SK-N-SH (cell line): ENCODE measurements around the gene SYNE2. TPM values are rescaled to one million over a fixed set of nuclear protein-coding genes. Genes with fewer than 3 reads are reported as not detected.
"Not testable (repeated sequence)": the region's sequence is repeated elsewhere in the genome, so short reads cannot be mapped to it uniquely, and the experiment has no call there.

Experiments
- CTCF ChIA-PET: fragments of 300-600, 350-600 bp; formaldehyde crosslinking; extraction: SDS; loops from one replicate; lab custom pipeline; 2021; lab: Yijun Ruan, JAX
- POLR2A ChIA-PET: fragments of 350-600 bp; sonication (Branson Sonifier 250); formaldehyde crosslinking; extraction: SDS; loops from one replicate; lab custom pipeline; 2020; ENCODE audit warnings: antibody characterized with exemption, inconsistent platforms; lab: Yijun Ruan, JAX
- DNase-seq: peaks from one replicate; pipeline ENCODE4 v3.0.0; 2012
- H2AFZ ChIP-seq: fragments of 200-600 bp; sonication (generic); 2 replicates; pipeline ENCODE4 v1.8.1; 2016; ENCODE audit warnings: antibody characterized with exemption, mild to moderate bottlenecking, low read depth
- H3F3A ChIP-seq: fragments of 200-600 bp; sonication (generic); replicated peaks from 2 replicates; pipeline ENCODE3; 2016; ENCODE audit warnings: antibody characterized with exemption, mild to moderate bottlenecking; ENCODE audit not compliant: insufficient read depth
- H3K27ac ChIP-seq, 2 experiments: fragments of 200-500 bp in 1 of 2; fragments of 200-600 bp in 1 of 2; sonication (Bioruptor generic) in 1 of 2; sonication (generic), shearing (Covaris generic) in 1 of 2; 2 replicates each; pipeline versions ENCODE4 v1.5.1 to v1.6.1; 2014 to 2016; ENCODE audit warnings: low read depth in 2 of 2, inconsistent platforms in 1 of 2, low read length in 1 of 2, mild to moderate bottlenecking in 1 of 2, mixed read lengths in 1 of 2
- H3K27me3 ChIP-seq: fragments of 200-600 bp; sonication (generic), shearing (Covaris generic); 2 replicates; pipeline ENCODE4 v1.6.1; 2016; ENCODE audit warnings: mixed run types; ENCODE audit not compliant: insufficient read depth
- H3K36me3 ChIP-seq, 2 experiments: fragments of 200-500 bp in 1 of 2; fragments of 200-600 bp in 1 of 2; sonication (Bioruptor generic) in 1 of 2; sonication (generic) in 1 of 2; replicated peaks in 1 of 2; 2 replicates each; pipeline versions ENCODE3 to v1.5.1; 2014 to 2016; ENCODE audit warnings: low read length in 1 of 2, mild to moderate bottlenecking in 1 of 2; ENCODE audit not compliant: insufficient read depth in 2 of 2, control insufficient read depth in 1 of 2
- H3K4me1 ChIP-seq, 2 experiments: fragments of 200-500 bp in 1 of 2; fragments of 200-600 bp in 1 of 2; sonication (Bioruptor generic) in 1 of 2; sonication (generic), shearing (Covaris generic) in 1 of 2; 2 replicates each; pipeline versions ENCODE4 v1.5.1 to v1.6.1; 2014 to 2016; ENCODE audit warnings: low read depth in 1 of 2, low read length in 1 of 2, mixed run types in 1 of 2; ENCODE audit not compliant: insufficient read depth in 2 of 2, control insufficient read depth in 1 of 2
- H3K4me2 ChIP-seq: fragments of 200-600 bp; sonication (generic), shearing (Covaris generic); 2 replicates; pipeline ENCODE4 v1.6.1; 2017; ENCODE audit warnings: mixed run types
- H3K4me3 ChIP-seq, 2 experiments: fragments of 200-500 bp in 1 of 2; fragments of 200-600 bp in 1 of 2; sonication (Bioruptor generic) in 1 of 2; sonication (generic), shearing (Covaris generic) in 1 of 2; 2 replicates each; pipeline versions ENCODE4 v1.5.1 to v1.8.1; 2014 to 2016; ENCODE audit warnings: low read depth in 2 of 2, inconsistent platforms in 1 of 2, low read length in 1 of 2, mild to moderate bottlenecking in 1 of 2, mixed read lengths in 1 of 2, moderate library complexity in 1 of 2
- H3K79me2 ChIP-seq: fragments of 200-600 bp; sonication (generic); 2 replicates; pipeline ENCODE4 v1.8.1; 2017; ENCODE audit warnings: mild to moderate bottlenecking; ENCODE audit not compliant: insufficient read depth
- H3K9ac ChIP-seq: fragments of 200-600 bp; sonication (generic); 2 replicates; pipeline ENCODE4 v1.6.1; 2017; ENCODE audit warnings: mixed run types
- H3K9me2 ChIP-seq: fragments of 200-600 bp; sonication (generic); 2 replicates; pipeline ENCODE4 v1.6.1; 2017; ENCODE audit warnings: mixed run types
- H3K9me3 ChIP-seq: fragments of 200-600 bp; sonication (generic); 2 replicates; pipeline ENCODE4 v1.6.1; 2017; ENCODE audit warnings: mixed run types, mild to moderate bottlenecking, moderate library complexity
- H4K20me1 ChIP-seq: fragments of 200-600 bp; sonication (generic); 2 replicates; pipeline ENCODE4 v1.6.1; 2017; ENCODE audit warnings: mild to moderate bottlenecking, mixed run types; ENCODE audit not compliant: insufficient read depth
- ELF1 ChIP-seq: IDR thresholded peaks from 2 replicates; pipeline ENCODE4 v1.4.0; 2012
- EZH2phosphoT487 ChIP-seq: fragments of 200-600 bp; sonication (generic); IDR thresholded peaks from 2 replicates; pipeline ENCODE4 v1.6.1; 2017; ENCODE audit warnings: low read depth, mixed run types, mild to moderate bottlenecking, antibody characterized with exemption, moderate library complexity, borderline replicate concordance
- FOSL2 ChIP-seq: IDR thresholded peaks from 2 replicates; pipeline ENCODE4 v1.4.0; 2012; ENCODE audit warnings: low read depth, mild to moderate bottlenecking, moderate library complexity, borderline replicate concordance
- MXI1 ChIP-seq: IDR thresholded peaks from 2 replicates; pipeline ENCODE4 v1.6.1; 2012; ENCODE audit warnings: mild to moderate bottlenecking, low read depth, low read length, improper control_type of control experiment
- NFIC ChIP-seq: IDR thresholded peaks from 2 replicates; pipeline ENCODE4 v1.4.0; 2012; ENCODE audit warnings: borderline replicate concordance
- POLR2AphosphoS5 ChIP-seq: IDR thresholded peaks from 2 replicates; pipeline ENCODE4 v1.6.1; 2012; ENCODE audit warnings: low read depth, low read length
- RAD21 ChIP-seq: IDR thresholded peaks from 2 replicates; pipeline ENCODE4 v1.6.1; 2012; ENCODE audit warnings: mild to moderate bottlenecking, low read length
- RXRA ChIP-seq: IDR thresholded peaks from 2 replicates; pipeline ENCODE4 v1.4.0; 2012; ENCODE audit warnings: low read depth, mild to moderate bottlenecking, borderline replicate concordance
- SIN3A ChIP-seq: IDR thresholded peaks from 2 replicates; pipeline ENCODE4 v1.6.1; 2012; ENCODE audit warnings: low read depth, mild to moderate bottlenecking, low read length, moderate library complexity, borderline replicate concordance
- SMC3 ChIP-seq: IDR thresholded peaks from 2 replicates; pipeline ENCODE4 v1.6.1; 2012; ENCODE audit warnings: low read depth, low read length, improper control_type of control experiment
- TCF12 ChIP-seq: IDR thresholded peaks from 2 replicates; pipeline ENCODE4 v1.4.0; 2012
- TEAD4 ChIP-seq: IDR thresholded peaks from 2 replicates; pipeline ENCODE4 v1.4.0; 2012; ENCODE audit warnings: mild to moderate bottlenecking, borderline replicate concordance; ENCODE audit not compliant: insufficient read depth
- WGBS: methylation state at CpG from one replicate; pipeline ENCODE4 v1.1.6; 2017; ENCODE audit warnings: low lambda C conversion rate; 5-methylcytosine and 5-hydroxymethylcytosine counted together
- polyA plus RNA-seq, 3 experiments: library from polyadenylated mRNA; depleted of rRNA; stranded (reverse); fragments of >200 nt; gene quantifications; 2 replicates each; pipeline ENCODE4 v1.2.3, GENCODE V29; 2012
- TF ChIP-seq, protein P1 (sequence below): fragments of 200-600 bp; sonication (generic); IDR thresholded peaks from 2 replicates; pipeline ENCODE4 v1.6.1; 2017; ENCODE audit warnings: antibody characterized with exemption, mild to moderate bottlenecking, moderate library complexity
- TF ChIP-seq, protein P2 (sequence below): fragments of 150-350 bp; IDR thresholded peaks from 2 replicates; pipeline ENCODE4 v1.6.1; 2016; ENCODE audit warnings: mild to moderate bottlenecking, low read depth, low read length
- TF ChIP-seq, protein P3 (sequence below): IDR thresholded peaks from 2 replicates; pipeline ENCODE4 v1.4.0; 2012; ENCODE audit warnings: low read depth, borderline replicate concordance
- TF ChIP-seq, protein P4 (sequence below): IDR thresholded peaks from 2 replicates; pipeline ENCODE4 v1.4.0; 2012; ENCODE audit warnings: low read depth

The SYNE2 gene
- polyA plus RNA-seq, 1 of the 3 experiments (the other 2 are of a cell fraction) = 7.1 TPM

DNA sequence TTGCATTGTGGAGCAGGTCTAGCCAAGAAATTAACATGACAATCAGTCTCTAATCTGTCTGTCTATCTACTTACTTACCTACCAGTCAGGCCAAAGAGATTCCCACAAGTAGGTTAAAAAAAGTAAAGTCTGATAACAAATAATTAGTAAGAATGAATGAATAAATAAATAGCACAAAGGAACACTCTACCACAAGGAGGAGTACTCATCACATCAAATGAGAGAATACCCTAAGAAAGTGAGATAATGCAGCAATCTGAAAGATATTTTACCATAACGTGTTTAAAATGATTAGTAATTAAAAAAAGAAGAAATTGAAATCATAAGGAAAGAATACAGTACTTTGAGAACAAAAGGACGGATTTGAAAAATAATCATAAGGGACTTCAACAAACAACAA, 187.2 kb downstream of the SYNE2 start:
- no peak overlapping the region for H2AFZ ChIP-seq
- H3K79me2 ChIP-seq = no peaks in the 10 kb centered on the region
- TF ChIP-seq FOSL2 (no peak), ELF1 (no peak), SIN3A (no peak), TCF12 (no peak), POLR2AphosphoS5 (no peak), SMC3 (peak; percentile 28; the same call in 1 of the 2 replicates), NFIC (no peak), EZH2phosphoT487 (no peak), RXRA (no peak), TEAD4 (no peak), MXI1 (no peak), RAD21 (peak; percentile 35; the same call in 1 of the 2 replicates)
- TF ChIP-seq, protein P1, sequence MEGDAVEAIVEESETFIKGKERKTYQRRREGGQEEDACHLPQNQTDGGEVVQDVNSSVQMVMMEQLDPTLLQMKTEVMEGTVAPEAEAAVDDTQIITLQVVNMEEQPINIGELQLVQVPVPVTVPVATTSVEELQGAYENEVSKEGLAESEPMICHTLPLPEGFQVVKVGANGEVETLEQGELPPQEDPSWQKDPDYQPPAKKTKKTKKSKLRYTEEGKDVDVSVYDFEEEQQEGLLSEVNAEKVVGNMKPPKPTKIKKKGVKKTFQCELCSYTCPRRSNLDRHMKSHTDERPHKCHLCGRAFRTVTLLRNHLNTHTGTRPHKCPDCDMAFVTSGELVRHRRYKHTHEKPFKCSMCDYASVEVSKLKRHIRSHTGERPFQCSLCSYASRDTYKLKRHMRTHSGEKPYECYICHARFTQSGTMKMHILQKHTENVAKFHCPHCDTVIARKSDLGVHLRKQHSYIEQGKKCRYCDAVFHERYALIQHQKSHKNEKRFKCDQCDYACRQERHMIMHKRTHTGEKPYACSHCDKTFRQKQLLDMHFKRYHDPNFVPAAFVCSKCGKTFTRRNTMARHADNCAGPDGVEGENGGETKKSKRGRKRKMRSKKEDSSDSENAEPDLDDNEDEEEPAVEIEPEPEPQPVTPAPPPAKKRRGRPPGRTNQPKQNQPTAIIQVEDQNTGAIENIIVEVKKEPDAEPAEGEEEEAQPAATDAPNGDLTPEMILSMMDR = peak; percentile 54
- TF ChIP-seq, protein P2, sequence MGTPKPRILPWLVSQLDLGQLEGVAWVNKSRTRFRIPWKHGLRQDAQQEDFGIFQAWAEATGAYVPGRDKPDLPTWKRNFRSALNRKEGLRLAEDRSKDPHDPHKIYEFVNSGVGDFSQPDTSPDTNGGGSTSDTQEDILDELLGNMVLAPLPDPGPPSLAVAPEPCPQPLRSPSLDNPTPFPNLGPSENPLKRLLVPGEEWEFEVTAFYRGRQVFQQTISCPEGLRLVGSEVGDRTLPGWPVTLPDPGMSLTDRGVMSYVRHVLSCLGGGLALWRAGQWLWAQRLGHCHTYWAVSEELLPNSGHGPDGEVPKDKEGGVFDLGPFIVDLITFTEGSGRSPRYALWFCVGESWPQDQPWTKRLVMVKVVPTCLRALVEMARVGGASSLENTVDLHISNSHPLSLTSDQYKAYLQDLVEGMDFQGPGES = no peak
- TF ChIP-seq, protein P3, sequence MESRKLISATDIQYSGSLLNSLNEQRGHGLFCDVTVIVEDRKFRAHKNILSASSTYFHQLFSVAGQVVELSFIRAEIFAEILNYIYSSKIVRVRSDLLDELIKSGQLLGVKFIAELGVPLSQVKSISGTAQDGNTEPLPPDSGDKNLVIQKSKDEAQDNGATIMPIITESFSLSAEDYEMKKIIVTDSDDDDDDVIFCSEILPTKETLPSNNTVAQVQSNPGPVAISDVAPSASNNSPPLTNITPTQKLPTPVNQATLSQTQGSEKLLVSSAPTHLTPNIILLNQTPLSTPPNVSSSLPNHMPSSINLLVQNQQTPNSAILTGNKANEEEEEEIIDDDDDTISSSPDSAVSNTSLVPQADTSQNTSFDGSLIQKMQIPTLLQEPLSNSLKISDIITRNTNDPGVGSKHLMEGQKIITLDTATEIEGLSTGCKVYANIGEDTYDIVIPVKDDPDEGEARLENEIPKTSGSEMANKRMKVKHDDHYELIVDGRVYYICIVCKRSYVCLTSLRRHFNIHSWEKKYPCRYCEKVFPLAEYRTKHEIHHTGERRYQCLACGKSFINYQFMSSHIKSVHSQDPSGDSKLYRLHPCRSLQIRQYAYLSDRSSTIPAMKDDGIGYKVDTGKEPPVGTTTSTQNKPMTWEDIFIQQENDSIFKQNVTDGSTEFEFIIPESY = no peak
- TF ChIP-seq, protein P4, sequence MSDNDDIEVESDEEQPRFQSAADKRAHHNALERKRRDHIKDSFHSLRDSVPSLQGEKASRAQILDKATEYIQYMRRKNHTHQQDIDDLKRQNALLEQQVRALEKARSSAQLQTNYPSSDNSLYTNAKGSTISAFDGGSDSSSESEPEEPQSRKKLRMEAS = no peak
- ChIA-PET POLR2A (no interaction called here), CTCF (no interaction called here)
- H3K9me3 ChIP-seq = no peaks in the 10 kb centered on the region
- H3K36me3 ChIP-seq = peaks cover 0 to 3% of the 10 kb centered on the region in 2 experiments
- no peaks in the 10 kb centered on the region for H4K20me1 ChIP-seq
- H3K27me3 ChIP-seq = no peaks in the 10 kb centered on the region
- H3F3A ChIP-seq = no peaks in the 10 kb centered on the region
- H3K27ac ChIP-seq = no peak overlapping the region
- DNase-seq = no peak
- WGBS = 86% methylated on average over 2 of the region's 2 CpGs
- no peak overlapping the region for H3K4me3 ChIP-seq
- H3K4me2 ChIP-seq = no peak overlapping the region
- no peaks in the 10 kb centered on the region for H3K9me2 ChIP-seq
- no peaks in the 10 kb centered on the region for H3K4me1 ChIP-seq
- H3K9ac ChIP-seq = no peak overlapping the region

DNA sequence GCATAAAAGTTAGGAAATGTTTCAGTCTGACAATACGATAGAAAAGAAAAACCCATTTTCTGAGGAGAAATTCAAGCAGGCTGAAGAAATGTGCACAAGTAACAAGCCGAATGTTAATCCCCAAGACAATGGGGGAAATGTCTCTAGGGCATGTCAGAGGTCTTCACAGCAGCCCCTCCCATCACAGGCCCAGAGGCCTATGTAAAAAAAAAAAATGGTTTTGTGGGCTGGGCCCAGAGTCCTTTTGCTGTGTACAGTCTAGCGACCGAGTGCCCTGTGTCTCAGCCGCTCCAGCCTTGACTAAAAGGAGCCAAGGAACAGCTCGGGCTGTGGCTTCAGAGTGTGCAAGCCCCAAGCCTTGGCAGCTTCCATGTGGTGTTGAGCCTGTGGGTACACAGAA, 190.5 kb downstream of the SYNE2 start:
- POLR2A ChIA-PET = not testable (repeated sequence)

More for the DNA sequence above, 190.5 kb downstream of the SYNE2 start:
- H3K9me2 ChIP-seq, H3K4me1 ChIP-seq, H3K79me2 ChIP-seq, H3K4me2 ChIP-seq, H3F3A ChIP-seq, H3K36me3 ChIP-seq, H3K9me3 ChIP-seq, H3K27me3 ChIP-seq, H3K27ac ChIP-seq, CTCF ChIA-PET, H3K9ac ChIP-seq, H2AFZ ChIP-seq, H4K20me1 ChIP-seq, H3K4me3 ChIP-seq, DNase-seq: not testable (repeated sequence)
- 94% methylated on average over 6 of the region's 6 CpGs for WGBS
